GM19397 (cell line): ENCODE results near the gene STRA6.

ENCODE experiments used
- ATAC-seq: cut with Tn5 transposase; IDR thresholded peaks from one replicate; pipeline ENCODE4 v1.9.1; 2021; ENCODE audit warnings: mild to moderate bottlenecking, moderate library complexity; ENCODE audit not compliant: unreplicated experiment

The STRA6 gene

GRCh38 chr15:74135041-74135565, 67.5 kb downstream of the STRA6 start:
- ATAC-seq: no peak

GRCh38 chr15:74134387-74135027, 68.1 kb downstream of the STRA6 start:
- no peak for ATAC-seq

GRCh38 chr15:74133694-74134386, 68.7 kb downstream of the STRA6 start:
- no peak for ATAC-seq

- no peak for ATAC-seq
These were observed 69.6 kb downstream of the STRA6 start for GRCh38 chr15:74132681-74133651.

- no peak for ATAC-seq
These were observed 70.8 kb downstream of the STRA6 start for GRCh38 chr15:74131628-74132413.

GRCh38 chr15:74130849-74131627, 71.5 kb downstream of the STRA6 start:
- ATAC-seq: no peak

GRCh38 chr15:74130155-74130848, 72.3 kb downstream of the STRA6 start, which contains the start of gene ISLR2:
TSS of gene ISLR2 (plus strand) at chr15:74130586. CDS start at chr15:74132755, 2,169 bp downstream.
- ATAC-seq: no peak

- ATAC-seq: no peak
These were observed 72.9 kb downstream of the STRA6 start for GRCh38 chr15:74129586-74130154.
